NCI-H1436 (cell line): Measurements from ENCODE around the gene ACADL.

ENCODE experiments used
- DNase-seq: peaks from one replicate; lab custom pipeline; 2025; lab: John Stamatoyannopoulos, UW

The ACADL gene

DNA sequence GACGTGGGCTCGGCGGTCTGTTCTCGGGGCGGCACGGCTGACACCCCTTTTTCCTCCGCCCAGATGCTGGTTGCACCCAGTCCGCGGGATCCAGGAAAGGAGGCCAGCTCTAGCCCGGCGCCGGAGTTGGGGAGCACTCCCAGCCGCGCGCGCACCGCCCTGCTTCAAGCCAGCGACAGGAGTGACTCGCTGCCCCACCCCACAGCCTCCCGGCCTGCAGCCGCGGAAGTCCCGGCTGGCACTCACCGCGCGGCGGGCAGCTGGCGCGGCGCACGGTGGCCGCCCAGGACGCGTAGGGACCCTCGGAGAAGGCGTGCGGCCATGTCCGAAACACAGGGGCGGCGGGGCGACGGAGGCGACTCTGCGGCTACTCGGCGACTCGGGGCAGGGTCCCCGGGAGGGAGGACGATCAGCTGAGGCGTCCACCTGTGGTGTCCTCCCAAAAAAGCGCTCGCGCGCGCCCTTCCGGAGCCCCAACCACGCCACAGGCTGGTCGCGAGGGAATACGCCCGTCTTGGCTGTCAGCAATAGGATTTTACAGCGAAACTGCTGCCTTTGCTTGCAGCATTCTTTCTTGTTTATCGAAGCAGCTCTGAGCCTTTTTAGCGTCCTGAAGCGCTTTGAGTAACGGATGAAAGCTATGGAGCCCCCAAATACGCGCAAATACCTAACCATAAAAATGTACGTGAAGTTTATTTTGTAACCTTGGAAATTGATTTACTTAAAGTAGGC, at the start of gene ACADL:
ACADL (minus strand) TSS at position 507 of the 732 bp plus-strand sequence; CDS start at position 323, 184 bp downstream.
- DNase-seq: no peak

DNA sequence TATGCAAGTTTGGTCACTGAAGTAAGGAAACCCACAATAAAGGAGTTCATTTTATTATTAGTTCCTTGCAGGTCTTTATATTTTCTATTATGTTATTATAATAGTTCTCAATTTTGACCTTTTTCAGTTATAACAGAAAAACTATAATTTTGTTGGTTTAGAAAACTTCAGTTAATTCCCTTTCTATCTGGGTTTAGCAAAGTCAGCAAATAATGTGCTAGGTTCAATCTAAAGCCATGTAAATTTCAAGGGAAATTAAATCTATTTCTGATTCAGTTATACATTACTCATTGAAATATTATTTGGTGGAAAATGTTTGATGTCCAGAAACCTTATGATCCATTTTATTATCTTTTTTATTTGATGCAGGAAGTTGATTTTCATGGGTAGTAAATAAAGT, 46.1 kb upstream of the ACADL start:
- DNase-seq: no peak

DNA sequence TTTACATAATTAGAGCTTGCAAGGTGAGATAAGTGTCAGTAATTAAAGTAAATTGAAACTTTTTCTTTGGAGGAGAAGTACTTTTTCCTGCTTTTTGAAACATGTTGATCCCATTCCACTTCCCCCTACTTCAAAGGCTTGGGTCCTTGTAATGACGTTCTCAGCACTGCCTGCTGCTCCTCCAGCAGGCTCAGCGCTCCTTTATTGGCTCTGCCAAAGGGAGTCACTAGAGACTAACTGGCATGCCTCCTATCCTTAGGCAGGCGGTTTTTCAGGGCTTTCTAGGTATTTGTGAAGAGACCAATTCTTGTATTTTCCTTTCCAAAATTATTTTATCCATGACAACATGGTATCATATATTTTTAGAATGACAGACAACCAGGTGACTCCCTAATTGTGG, 43.9 kb upstream of the ACADL start:
- DNase-seq: no peak

DNA sequence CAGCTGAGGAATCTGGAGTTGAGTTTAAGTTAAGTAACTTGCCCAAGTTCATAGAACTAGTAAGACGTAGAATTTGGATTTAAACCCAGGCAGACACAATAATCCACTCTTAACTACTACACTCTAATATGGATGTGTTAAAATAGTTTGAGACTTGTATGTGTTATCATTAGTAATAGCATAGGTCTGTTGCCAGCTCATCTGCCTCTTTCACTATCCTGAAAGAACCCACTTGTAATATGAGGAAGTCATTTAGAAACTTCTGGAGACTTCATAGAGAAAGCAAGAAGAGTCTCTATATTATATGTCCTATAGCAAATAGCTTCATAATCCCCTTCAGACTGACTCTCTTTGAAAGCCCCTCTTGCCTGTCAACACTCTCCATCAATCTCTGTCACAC, 43.0 kb upstream of the ACADL start:
- DNase-seq: no peak

DNA sequence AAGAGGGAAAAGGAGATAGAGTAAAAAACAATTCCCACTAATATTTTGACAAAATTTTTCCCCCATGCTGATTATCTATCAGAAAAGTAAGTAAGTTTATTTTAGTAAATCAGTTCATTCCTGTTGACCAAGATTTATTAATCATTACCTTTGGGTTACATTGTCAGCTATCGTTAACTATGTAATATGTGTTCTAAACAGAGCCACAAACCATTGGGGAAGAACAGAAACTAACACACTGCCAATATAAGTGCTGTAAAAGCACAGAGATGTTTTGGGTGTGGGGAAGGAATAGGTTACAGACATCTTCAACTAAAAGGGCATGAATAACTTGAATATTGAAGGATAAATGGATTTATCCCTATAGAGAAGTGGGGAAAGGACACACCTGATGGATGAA, 42.5 kb upstream of the ACADL start:
- DNase-seq: no peak

DNA sequence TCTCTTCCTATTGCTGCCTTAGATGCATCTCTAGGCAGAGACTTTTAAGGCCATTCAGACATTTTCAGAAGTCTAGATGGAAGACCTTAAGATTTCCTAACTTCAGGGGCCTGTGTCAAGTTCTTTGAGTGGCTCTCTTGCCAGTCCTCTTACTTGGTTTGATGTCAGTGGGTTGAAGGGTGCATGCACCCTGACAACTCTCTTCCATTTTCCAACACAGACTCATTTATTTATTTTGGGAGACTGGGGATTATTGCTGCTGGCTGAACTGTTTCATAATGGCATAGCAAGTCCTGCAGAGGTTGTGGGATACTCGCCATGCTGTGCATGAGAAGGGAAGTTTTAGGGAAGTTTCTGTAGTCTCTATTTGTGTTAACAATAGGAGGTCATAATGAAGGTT, 39.0 kb upstream of the ACADL start:
- no peak for DNase-seq

DNA sequence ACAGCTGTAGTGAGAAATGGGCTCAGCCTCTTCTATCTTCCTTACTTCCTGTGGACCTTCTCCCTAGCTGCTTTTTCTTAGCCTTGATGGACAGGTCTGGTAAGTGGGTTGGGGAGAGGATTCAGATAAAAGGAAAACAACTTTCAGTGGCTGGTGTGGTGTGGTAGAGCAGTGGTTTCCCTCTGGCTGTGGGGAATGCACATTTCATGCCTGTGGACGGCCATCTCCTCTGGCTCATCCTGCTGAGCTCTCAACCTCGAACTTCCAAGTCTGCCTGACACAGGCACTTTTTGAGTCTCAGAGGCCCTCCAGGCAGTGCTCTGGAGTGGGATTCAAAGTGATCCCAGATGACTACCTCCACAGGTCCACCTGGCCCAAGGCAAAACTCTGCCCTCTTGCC, 38.6 kb upstream of the ACADL start:
- DNase-seq: no peak

DNA sequence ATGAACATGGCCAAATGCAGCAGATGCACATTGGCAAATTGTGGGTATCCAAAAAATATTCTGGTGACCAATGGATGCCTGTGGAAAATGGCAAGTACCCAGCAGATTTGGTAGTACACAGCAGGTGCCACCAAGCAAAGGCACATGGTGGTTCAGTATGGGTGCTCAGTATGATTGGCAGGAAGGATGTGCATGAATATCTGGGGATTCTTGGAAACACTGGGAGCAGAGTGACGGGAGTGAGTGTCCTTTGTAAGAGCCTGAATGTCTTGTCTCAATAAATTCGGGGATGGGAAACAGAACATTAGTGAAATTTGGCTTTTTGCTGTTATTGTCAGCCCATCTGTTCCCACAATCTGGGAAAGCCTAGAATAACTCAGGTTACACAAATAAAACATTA, 36.8 kb upstream of the ACADL start:
- DNase-seq: no peak

DNA sequence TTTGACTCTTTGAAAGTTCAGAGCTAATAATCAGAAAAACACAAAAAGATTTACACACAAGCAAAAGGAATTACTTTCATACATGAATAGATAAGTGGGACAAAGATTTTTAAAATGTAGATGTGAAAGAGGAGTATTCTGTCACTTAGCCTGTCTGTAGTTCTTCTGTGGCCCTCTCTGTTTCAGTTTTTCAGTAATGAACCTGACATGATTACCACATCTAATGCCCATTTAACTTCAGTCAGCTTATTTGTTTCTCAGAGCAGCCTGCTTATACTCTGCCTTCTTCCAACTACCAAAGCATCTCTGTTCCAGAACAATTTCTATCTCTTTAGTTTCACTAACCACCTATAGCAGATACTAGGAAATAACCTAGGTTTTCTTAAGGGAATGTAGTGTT, 34.4 kb upstream of the ACADL start:
- DNase-seq: no peak

DNA sequence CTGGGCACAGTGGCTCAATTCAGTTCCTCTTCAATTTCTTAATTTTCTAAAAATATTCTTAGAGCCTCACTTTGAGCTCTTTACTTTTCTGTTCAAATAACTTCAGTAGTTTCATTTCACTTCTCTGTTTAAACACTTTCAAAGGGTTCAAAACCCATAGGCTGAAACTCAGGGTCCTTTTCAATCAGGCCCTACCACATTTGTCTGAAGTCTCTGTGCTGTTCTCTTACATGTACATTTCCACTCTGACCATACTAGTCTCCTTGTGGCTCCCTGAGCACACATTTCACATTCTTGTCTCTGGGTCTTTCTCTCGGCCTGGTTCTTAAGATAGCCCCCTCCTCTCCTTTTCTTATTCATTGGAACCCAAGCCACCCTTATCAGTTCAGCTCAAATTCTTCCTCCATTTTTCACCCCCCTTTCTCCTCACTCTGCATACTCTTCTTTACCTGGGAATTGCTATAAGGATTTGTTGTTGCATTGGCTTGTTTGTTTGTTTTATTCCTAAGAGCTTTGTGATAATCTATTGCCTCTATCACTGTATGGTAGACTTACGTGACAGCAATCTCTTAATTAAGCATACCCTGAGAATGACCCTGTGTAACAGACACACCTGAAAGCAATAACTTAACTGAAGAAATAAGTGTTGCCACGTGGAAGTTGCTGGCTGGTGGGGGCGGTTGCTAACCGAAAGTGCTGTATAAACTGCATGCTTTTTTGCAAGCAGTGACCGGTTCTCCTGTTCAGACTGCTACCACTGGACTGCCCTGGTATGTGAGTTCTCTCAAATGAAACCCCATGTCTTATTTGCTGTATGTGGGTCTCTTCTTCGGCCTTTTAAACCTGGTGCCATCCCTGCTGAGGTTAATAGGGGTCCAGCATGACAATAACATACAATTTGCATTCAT, 27.7 kb upstream of the ACADL start:
- DNase-seq: no peak

DNA sequence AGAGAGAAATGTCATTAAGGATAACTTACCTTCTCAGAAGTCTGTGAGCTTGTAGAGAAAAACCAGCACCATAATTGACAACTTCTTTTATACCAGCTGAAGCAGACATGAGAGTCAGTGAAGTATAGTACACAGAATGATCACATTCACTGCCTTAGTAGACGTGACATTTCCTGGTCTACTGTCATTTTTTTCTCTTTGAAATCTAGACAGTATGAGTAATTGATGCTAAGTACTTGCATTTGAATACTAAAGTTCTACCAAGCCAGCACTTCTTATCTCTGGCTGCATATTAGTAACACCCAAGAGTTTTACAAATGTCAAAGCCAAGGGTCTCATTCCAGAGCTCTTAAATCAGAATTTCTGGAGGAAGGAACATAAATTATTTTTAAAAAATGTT, 25.4 kb upstream of the ACADL start:
- no peak for DNase-seq

DNA sequence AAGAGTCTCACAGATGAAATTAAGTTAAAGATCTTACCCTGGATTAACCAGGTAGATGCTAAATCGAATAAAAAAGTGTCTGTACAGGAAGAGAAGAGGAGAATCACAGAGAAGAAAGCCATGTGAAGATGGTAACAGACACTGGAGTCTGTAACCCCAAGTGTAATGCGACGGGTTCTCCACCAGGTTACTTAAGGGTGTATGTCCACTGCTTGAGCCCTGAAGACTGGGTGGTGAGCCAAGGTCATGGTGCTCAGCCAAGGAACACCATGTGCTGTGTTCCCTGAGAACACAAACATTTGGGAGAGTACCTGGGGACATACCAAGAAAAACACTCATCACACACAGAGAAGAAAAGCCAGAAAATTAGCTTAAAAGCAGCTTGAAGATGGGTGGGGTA, 8.2 kb upstream of the ACADL start:
- DNase-seq: no peak

DNA sequence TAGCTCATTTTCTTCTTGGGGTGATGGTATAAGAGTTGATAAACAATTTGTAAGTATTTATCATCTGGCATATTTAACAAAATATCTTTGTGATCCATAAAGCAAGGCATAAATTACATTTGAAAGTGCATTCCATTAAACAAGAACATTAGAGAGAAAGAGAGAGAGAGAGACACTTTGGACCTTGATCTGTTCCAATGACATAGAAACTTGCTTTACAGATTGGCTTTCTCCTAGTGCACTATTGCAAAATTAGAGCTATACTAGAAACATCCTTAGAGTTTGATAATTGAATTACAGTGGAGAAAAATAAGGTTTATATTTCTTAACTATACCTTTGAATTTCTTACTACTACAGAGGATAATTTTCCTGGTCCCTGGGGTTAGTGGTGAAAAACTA, 5.7 kb upstream of the ACADL start:
- DNase-seq: no peak

DNA sequence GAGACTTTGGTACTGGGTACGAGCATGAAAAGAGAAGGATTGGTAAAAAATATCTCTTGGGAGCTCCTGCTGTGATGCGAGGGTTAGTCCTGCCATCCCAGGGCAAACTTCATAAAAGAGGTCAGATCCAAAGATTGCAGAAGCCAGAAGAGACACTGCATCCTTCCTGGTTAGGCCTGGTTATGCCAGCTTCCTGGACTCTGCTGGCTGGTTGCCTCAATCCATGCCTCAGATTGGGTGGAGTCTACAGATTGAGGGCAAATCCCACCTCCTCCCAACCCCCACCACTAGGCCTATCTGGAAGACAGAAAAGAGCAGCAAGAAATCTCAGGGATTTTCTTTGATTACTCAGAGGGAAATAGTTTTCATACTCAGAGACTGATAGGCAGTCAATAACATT, 5.3 kb upstream of the ACADL start:
- no peak for DNase-seq

DNA sequence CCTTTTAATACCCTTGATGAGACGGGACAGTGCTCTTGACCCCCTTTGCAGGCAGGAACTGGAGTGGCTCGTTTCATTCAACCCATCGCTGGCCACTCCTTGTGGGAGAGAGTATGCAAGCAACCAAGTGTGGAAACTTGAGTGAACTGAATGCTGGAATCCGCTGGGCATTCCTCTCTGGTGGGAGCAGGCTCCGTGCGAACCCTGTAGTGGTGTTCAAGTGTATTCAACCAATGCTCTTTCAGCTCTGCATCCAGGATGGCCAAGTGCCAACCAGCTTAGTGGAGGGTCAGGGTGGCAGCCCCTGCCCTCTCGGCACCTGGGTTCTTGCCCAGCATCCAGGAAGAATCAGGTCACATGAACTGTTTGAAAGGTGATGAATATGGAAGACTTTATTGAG, 3.3 kb upstream of the ACADL start:
- no peak for DNase-seq

DNA sequence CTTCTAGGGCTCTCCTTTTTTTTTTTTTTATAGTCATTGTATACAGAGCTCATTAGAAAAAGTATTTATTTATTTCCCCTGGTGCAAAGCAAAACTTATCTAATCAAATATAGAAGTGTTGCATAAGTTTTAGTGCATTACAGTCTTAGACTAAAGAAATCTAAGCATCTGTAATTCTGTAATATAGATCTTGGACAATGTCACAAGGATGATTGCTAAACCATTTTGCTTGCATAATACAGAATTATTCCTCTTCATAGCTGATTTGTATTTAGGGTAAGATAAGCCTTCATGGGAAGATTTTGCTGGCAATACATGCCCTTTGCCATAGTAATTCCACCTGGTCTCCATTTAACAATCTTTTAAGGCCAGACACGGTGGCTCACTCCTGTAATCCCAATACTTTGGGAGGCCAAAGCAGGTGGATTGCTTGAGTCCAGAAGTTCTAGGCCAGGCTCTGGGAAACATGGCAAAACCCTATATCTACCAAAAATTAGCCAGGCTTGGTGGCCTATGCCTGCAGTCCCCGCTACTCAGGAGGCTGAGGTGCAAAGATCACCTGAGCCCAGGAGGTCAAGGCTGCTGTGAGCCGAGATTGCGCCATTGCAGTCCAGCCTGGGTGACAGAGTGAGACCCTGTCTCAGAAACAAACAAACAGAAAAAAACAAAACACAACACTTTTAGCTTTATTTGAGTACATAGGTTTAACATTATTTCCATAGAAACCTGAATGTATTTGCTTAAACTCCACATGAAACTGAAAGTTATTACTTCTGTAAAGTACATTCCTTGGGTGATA, 2.2 kb upstream of the ACADL start:
- no peak for DNase-seq

DNA sequence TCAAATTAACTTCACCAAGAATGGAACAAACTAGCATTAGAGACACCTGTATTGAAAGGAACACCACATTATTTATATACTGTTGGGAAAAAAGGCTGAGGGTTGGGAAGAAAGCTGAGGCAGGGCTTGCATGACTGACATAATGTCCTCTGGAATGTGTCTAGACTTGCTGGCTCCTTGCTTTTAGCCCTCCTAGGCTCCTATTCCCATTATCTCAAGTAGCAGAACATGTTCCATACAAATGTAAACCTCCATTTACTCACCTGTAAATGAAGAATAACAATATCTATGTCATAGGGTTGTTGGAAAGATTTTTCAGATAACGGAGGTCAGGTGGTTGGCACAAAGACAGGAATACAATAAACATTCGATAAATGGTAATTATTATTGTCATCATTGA, 976 bp upstream of the ACADL start:
- DNase-seq: no peak

DNA sequence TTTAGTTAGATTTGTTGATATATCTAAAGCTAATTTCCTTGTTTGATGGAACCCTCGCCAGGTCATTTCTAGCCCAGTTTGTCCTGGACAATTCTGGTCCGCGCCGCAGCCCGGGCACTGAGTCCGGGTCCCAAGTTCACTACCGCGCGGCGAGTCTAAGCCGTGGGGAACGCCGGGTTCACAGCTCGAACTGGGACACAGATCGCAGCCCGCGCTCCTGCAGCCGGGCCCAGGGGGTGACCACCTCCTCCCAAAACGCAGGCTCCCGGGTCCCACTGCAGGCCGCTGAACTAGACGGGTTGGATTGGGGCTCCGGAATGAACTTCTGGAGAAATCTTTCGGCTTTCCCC, 681 bp downstream of the ACADL start:
- no peak for DNase-seq

DNA sequence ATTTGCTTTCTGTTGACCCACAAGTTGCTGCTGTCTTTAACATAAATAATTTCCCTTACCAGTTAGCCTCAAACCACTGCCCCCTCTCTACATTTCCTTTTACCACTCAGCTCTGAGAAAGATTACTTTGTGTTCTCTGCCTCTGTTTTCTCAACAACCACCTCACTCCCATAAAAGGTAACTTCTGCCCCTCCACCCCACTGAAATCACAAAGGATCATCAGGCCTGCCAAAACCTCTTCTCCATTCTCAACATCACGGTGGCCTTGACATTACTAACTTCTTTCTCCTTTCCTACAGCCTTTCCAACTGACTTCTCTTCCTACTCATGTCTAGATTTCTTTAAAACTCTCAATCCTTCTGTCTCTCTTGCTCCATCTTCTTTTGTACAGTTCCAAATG, 10.1 kb downstream of the ACADL start:
- DNase-seq: no peak

DNA sequence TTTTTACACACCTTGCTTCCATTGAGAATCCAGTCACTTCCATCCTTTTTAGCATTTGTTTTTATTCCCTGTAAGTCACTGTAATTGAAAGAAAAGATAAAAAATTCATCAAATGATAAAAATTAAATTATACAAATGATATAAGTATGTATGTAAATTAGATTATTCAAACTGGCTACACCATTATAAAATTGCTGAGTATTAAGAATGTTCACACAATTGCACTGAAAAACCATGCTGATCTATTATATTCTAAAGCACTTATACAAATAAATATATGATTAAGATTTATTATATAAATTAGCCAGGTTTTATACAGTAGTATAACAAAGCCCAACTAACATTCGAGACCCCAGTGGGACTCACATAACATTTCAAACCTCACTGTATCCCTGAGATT, 15.1 kb downstream of the ACADL start:
- DNase-seq: no peak

DNA sequence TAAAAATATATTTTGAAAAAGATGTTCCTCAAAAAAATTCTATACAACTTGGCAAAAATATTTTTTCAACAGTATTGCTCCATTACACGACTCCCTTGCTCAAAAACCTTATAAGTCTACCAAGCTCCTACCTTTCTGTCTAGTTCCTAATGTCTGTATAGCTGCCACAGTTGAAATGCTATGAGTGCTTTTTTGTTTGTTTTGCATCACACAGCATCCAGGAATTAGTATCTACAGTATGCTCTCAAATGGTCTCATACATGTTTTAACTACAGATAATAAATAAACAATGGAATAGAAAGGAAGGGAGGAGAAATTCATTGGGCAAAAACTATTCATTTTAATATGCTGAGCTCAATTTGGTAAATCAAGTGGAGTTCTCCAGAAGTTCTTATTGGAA, 17.3 kb downstream of the ACADL start:
- no peak for DNase-seq

DNA sequence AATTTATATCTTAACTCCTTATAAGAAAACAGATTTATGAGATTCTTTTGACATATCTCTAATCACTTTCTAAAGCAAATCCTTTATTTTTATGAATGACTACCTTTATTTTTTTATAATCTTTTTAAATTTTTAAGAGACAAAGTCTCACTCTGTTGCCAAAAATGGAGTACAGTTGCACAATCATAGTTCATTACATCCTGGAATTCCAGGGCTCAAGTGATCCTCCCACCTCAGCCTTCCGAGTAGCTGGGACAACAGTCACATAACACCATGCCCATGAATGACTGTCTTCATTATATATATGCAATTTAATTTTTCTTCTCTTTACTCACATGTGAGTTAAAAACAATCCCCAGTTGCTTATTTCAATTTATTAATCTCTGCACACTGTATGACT, 21.7 kb downstream of the ACADL start:
- DNase-seq: no peak

DNA sequence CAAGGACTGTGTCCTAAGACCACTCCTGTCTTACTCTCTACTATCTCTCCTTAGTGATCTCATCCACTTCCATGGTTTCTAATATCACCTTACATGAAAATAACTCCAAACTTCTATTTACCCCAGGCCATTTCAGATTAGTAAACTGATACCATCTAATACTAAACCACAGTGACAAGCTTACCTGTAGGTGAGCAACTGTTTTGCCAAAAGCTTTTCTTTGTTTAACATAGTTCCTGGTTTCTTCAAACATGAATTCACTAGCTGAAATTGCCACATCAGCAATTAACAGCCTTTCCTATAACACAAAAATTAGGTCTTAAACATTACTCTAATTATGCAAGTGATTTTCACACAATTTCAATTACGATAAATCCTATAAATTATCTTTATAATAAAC, 22.1 kb downstream of the ACADL start:
- no peak for DNase-seq
